Muscle layer of colon (tissue), 2 donors: ENCODE data around the gene COL26A1.
"Not testable (repeated sequence)": the region's sequence is repeated elsewhere in the genome, so short reads cannot be mapped to it uniquely, and the experiment has no call there.

ENCODE experiments used
- H3K27ac ChIP-seq: one replicate; pipeline ENCODE4 v1.7.0; 2013; ENCODE audit warnings: low read depth, mild to moderate bottlenecking, low read length, moderate library complexity
- H3K27me3 ChIP-seq, 2 donors: one replicate each; pipeline ENCODE4 v1.7.0; 2013; ENCODE audit warnings: low read length in 2 of 2, mild to moderate bottlenecking in 2 of 2; ENCODE audit not compliant: insufficient read depth in 2 of 2, control insufficient read depth in 1 of 2
- H3K36me3 ChIP-seq: one replicate; pipeline ENCODE4 v1.7.0; 2013; ENCODE audit warnings: mild to moderate bottlenecking, low read length; ENCODE audit not compliant: insufficient read depth
- H3K4me1 ChIP-seq: one replicate; pipeline ENCODE4 v1.7.0; 2013; ENCODE audit warnings: mild to moderate bottlenecking, low read length; ENCODE audit not compliant: insufficient read depth
- H3K4me3 ChIP-seq, 2 donors: one replicate each; pipeline ENCODE4 v1.7.0; 2013; ENCODE audit warnings: low read length in 2 of 2, low read depth in 1 of 2, mild to moderate bottlenecking in 1 of 2, moderate library complexity in 1 of 2
- H3K9ac ChIP-seq: one replicate; pipeline ENCODE4 v1.7.0; 2013; ENCODE audit warnings: low read length
- H3K9me3 ChIP-seq: one replicate; pipeline ENCODE4 v1.7.0; 2013; ENCODE audit warnings: mild to moderate bottlenecking, low read length
- donor health status: abdominal sarcoma.
- donor health status: Adenocarcinoma of cecum.

The COL26A1 gene

DNA sequence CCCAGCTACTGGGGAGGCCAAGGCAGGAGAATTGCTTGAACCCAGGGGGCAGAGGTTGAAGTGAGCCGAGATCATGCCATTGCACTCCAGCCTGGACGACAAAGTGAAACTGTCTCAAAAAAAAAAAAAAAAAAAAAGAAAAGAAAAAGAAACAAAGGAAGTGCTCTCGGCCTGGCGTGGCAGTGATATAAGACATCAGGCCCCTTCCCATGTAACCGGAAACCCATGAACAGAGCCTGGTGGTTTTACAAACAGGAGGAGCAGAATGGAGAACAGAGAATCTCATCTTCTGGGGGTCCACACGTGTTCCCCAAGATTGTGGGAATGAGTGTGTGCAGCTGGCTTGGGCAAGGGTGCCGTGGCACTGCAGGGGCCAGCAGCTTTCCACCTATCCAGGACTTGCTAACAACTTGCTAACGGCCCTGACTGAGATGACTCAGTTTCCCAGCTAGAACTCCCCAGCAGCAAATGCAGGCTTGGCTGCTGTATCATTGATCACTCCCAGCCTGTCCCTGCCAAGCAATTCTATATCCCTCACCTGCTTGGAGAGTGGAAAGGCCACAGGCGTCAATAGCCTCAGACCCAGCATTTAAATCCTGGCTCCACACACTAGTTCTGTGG, 103.0 kb downstream of the COL26A1 start:
- Histone ChIP-seq H3K4me1 (no peaks in the 10 kb centered on the region), H3K27me3 (no peaks in the 10 kb centered on the region), H3K36me3 (no peaks in the 10 kb centered on the region), H3K9ac (no peak overlapping the region), H3K27ac (no peak overlapping the region), H3K4me3 (no peak overlapping the region), H3K9me3 (no peaks in the 10 kb centered on the region)

DNA sequence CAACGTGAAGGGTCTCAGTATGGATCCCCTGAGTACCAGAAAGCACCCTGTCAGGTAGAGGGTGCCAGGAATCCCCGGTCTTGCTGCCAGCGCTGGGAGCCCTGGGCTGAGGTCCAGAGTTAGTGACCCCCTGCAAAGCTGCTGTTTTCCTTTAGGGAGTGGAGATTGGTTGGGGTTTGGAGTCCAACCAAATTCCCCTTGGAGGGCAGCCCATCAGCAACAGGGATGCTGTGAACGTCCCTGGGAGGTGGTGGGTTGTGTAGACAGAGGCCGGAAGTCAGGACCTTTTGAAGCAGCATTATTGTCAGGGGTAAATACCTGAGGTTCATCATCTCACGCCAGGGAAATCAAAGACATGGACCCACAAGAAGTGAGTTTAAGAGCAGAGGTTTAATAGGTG, 104.2 kb downstream of the COL26A1 start:
- no peaks in the 10 kb centered on the region for H3K4me1 ChIP-seq
- no peaks in the 10 kb centered on the region for H3K27me3 ChIP-seq
- no peaks in the 10 kb centered on the region for H3K36me3 ChIP-seq
- H3K9me3 ChIP-seq: no peaks in the 10 kb centered on the region
- no peak overlapping the region for H3K4me3 ChIP-seq
- no peak overlapping the region for H3K27ac ChIP-seq
- no peak overlapping the region for H3K9ac ChIP-seq

DNA sequence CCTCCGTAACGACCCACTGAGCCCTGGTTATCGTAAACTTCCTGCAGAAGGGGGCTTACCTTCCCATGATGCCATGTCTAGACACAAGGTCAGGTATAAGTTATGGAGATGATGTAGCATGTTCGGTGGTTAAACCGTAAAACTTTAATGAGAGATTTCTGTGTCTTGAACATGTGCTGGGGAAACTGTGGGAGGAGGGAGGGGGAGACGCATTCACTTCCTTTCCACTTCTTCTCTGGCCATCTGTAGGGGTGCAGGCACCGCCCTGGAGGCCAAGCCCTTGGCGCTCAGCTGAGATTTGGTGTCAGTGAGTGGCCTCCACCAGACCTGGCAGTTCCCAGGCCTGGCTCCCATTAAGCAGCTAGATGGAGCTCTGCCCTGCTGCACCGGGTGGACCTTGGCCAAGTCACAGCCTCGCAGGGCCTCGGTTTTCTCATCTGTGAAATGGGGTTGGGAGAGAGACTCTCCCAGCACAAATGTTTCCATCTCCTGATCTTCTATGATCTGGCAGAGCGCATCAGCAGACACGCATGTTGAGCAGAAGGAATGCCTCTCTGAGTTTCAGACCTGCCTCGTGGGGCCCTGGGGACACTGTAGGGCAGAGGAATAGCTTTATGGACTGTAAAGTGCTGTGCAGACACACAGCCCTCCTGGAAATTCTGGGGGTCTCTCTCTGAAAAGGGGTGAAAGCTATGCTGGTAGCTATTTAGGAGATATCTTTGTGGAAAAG, 106.0 kb downstream of the COL26A1 start:
- H3K4me1 ChIP-seq: no peaks in the 10 kb centered on the region
- no peak overlapping the region for H3K9ac ChIP-seq
- no peak overlapping the region for H3K27ac ChIP-seq
- H3K27me3 ChIP-seq: no peaks in the 10 kb centered on the region
- no peak overlapping the region for H3K4me3 ChIP-seq
- H3K9me3 ChIP-seq: no peaks in the 10 kb centered on the region
- no peaks in the 10 kb centered on the region for H3K36me3 ChIP-seq

DNA sequence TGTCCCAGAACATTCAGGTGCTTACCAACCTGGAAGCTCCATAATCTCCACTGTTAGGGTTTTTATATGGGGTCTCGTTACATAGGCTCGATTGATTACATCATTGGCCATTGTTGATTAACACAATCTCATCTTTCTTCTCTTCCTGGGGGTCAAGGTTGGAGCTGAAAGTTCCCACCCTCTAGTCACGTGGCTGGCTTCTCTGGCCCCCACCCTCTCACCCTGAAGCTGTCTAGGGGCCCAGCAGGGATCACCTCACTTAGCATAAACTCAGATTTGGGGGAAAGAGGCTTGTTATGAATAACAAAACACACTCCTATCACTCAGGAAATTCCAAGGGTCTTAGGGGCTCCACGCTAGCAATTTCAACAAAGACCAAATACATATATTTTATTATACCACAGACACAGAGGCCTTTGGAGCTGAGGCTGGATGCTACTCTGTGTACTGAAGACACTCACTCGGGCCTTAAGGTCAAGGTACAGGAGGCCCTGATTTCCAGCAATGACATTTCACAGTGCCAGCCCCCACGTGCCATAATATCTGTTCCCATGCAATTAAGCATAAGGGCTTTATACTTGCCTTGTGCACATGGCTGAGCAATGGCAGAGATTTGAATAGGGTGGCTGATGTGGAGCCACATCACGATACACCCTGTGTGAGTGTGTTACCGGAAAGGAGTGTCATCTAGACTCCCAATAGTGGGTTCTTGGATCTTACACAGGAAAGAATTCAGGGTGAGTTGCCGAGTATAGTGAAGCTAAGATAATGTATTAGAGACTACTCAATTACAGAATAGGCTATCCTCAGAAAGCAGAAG, 108.2 kb downstream of the COL26A1 start:
- no peak overlapping the region for H3K4me3 ChIP-seq
- no peak overlapping the region for H3K27ac ChIP-seq
- H3K4me1 ChIP-seq: no peaks in the 10 kb centered on the region
- H3K36me3 ChIP-seq: no peaks in the 10 kb centered on the region
- no peaks in the 10 kb centered on the region for H3K27me3 ChIP-seq
- no peak overlapping the region for H3K9ac ChIP-seq
- no peaks in the 10 kb centered on the region for H3K9me3 ChIP-seq

DNA sequence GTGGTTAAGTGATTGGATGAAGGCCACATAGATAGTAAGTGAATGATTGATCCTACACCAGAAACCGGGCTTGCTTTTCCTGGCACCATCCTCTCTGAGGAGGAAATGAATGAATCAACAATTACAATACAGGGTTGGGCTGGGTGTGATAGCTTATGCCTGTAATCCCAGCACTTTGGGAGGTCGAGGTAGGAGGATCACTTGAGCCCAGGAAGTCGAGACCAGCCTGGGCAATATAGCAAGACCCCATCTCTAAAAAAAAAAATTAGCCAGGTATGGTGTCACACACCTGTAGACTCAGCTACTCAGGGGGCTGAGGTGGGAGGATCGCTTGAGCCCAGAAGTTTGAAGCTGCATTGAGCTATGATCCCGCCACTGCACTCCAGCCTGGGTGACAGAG, 111.5 kb downstream of the COL26A1 start:
- H3K27me3 ChIP-seq: no peaks in the 10 kb centered on the region

DNA sequence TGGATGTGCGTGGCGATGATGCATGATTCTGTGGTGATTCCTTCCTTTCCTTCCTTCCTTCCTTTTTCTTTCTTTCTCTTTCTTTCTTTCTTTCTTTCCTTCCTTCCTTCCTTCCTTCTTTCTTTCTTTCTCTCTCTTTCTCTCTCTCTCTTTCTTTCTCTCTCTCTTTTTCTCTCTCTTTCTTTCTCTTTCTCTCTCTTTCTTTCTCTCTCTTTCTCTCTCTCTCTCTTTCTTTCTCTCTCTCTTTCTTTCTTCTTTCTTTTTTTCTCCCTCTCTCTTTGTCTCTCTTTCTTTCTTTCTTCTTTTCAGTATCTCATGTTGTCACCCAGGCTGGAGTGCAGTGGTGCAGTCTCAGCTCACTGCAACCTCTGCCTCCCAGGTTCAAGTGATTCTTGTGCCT, 113.0 kb downstream of the COL26A1 start:
- H3K9ac ChIP-seq, H3K4me1 ChIP-seq, H3K27me3 ChIP-seq, H3K9me3 ChIP-seq, H3K36me3 ChIP-seq, H3K27ac ChIP-seq, H3K4me3 ChIP-seq: not testable (repeated sequence)

More for the DNA sequence above, 111.5 kb downstream of the COL26A1 start:
- H3K9me3 ChIP-seq: peaks cover under 1% of the 10 kb centered on the region
- H3K36me3 ChIP-seq: no peaks in the 10 kb centered on the region
- no peak overlapping the region for H3K27ac ChIP-seq
- H3K4me3 ChIP-seq: no peak overlapping the region
- H3K9ac ChIP-seq: no peak overlapping the region
- no peaks in the 10 kb centered on the region for H3K4me1 ChIP-seq

DNA sequence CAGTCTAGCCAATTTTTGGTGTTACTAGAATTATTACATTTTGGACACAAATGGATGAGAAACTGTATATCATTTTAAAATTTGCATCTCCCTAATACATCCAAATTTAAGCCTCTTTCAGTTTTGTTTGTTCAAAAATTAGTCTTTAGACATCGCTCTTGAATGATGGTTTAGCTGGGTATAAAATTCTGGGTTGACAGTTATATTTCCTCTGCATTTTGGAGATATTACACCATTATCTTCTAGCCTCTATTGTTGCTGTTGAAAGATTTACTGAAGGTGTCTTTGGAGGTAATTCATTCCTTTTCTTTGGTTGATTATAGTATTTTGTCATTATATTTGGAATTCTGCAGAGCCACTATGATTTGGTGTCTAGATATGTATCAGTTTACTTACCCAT, 116.5 kb downstream of the COL26A1 start:
- Histone ChIP-seq H3K9me3 (peaks cover 5% of the 10 kb centered on the region), H3K4me1 (no peaks in the 10 kb centered on the region), H3K27me3 (no peaks in the 10 kb centered on the region), H3K27ac (no peak overlapping the region), H3K36me3 (no peaks in the 10 kb centered on the region), H3K4me3 (no peak overlapping the region), H3K9ac (no peak overlapping the region)

DNA sequence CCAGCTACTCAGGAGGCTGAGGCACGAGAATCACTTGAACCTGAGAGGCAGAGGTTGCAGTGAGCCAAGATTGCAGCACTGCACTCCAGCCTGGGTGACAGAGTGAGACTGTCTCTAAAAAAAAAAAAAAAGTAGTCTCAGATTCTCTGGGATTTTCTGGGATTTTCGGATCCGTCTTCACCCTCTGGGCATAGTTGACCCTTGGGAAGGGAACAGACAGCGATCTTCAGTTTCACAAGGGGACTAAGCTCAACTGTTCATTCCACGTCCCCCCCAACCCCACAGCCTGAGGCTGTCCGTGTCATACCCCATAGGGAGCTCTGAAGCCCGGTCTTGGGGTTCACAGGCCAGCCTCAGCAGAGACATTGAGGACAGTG, 123.4 kb downstream of the COL26A1 start:
- not testable (repeated sequence) for H3K4me3 ChIP-seq, H3K36me3 ChIP-seq, H3K4me1 ChIP-seq, H3K9me3 ChIP-seq, H3K27ac ChIP-seq, H3K9ac ChIP-seq
- peaks cover 0 to 16% of the 10 kb centered on the region in 2 donors for H3K27me3 ChIP-seq

DNA sequence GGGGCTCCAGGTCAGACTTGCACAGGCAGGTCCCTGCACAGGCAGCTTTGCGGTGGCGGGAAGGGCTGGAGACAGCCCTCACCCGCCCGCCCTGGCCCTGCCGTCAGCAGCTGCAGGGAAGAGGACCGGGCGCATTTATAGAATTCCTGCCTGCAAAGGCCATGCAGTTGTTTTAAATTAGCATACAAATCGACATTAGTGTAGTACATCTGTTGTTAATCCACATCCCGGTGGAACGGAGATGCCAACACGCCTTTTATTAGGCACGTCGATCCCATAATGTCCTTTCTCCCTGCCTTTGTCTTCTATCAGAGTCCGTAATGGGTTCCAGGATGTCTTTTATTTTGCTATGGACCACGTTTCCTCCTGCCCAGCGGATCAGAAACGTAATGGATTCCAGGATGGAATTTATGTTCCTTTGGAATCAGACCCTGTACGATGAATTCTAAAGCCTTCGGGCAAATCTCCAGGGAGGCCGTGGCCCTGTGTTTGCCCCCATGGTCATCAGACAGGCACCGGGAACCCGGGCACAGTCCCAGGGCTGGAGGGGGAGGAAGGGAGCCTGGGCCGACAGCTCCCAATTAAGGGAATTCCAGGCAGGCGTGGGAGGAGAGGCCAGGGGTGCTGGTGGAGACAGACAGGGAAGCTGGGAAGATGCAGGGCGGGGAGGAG, 123.9 kb downstream of the COL26A1 start:
- H3K27me3 ChIP-seq: peaks cover 0 to 16% of the 10 kb centered on the region in 2 donors
- no peaks in the 10 kb centered on the region for H3K4me1 ChIP-seq
- H3K9ac ChIP-seq: no peak overlapping the region
- H3K4me3 ChIP-seq: no peak overlapping the region
- no peaks in the 10 kb centered on the region for H3K36me3 ChIP-seq
- no peaks in the 10 kb centered on the region for H3K9me3 ChIP-seq
- H3K27ac ChIP-seq: no peak overlapping the region

DNA sequence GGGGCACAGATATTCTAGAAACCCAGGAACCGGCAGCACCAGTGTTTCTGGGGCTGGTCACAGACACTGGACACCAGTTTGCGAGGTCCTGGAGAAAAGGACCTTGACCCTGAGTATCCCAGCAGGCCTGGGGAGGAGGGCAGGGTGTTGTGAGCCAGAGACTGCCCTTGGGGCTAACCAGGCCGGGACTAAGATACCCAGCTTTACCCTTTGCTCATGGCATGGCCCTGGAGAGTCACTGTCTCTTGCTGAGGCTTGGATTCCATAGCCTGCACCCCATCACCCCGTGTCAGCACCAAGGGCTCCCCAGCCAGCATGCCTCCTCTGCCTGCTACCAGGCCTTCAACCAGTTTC, 124.4 kb downstream of the COL26A1 start:
- H3K9ac ChIP-seq: no peak overlapping the region
- no peaks in the 10 kb centered on the region for H3K36me3 ChIP-seq
- H3K4me3 ChIP-seq: no peak overlapping the region
- no peaks in the 10 kb centered on the region for H3K9me3 ChIP-seq
- H3K27me3 ChIP-seq: peaks cover 0 to 16% of the 10 kb centered on the region in 2 donors
- H3K4me1 ChIP-seq: no peaks in the 10 kb centered on the region
- H3K27ac ChIP-seq: no peak overlapping the region

DNA sequence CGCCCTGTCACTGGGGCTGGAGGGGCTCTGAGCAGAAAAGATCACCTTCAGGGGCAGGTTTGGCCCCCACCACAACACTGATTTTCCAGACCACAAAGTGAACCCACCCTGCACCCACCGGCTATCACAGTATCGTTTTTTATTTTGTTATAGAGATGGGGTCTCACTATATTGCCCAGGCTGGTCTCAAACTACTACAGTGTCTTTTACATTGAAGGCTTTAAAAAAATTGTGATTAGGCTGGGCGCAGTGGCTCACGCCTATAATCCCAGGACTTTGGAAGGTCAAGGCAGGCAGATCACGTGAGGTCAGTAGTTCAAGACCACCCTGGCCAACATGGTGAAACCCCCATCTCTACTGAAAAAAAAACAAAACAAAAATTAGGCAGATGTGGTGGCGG, 125.1 kb downstream of the COL26A1 start:
- Histone ChIP-seq H3K4me1 (no peaks in the 10 kb centered on the region), H3K27ac (no peak overlapping the region), H3K4me3 (no peak overlapping the region), H3K9ac (no peak overlapping the region), H3K9me3 (no peaks in the 10 kb centered on the region), H3K36me3 (no peaks in the 10 kb centered on the region), H3K27me3 (peaks cover 0 to 16% of the 10 kb centered on the region in 2 donors)
